Calu3 (cell line): ENCODE measurements around the gene GANAB. TPM values are rescaled to one million over a fixed set of nuclear protein-coding genes. Genes with fewer than 3 reads are reported as not detected.

ENCODE experiments used
- BruUV-seq: library from RNA; stranded (reverse); fragments of 400-500 nt; replicated peaks from 2 replicates; lab custom pipeline; 2021; lab: Mats Ljungman, UMichigan
- CTCF ChIA-PET: fragments of 300-600 bp; sonication (Branson Sonifier 250); formaldehyde crosslinking; loops from one replicate; lab custom pipeline; 2022; ENCODE audit warnings: antibody characterized with exemption; lab: Charles Lee
- DNase-seq: peaks from one replicate; pipeline ENCODE4 v3.0.0; 2022
- H3K27ac Mint-ChIP-seq: one replicate; pipeline ENCODE4 v1.8.0; 2022; ENCODE audit warnings: mixed read lengths; ENCODE audit not compliant: unreplicated experiment
- H3K27me3 Mint-ChIP-seq: one replicate; pipeline ENCODE4 v1.8.0; 2022; ENCODE audit warnings: mixed read lengths; ENCODE audit not compliant: unreplicated experiment
- H3K36me3 Mint-ChIP-seq: one replicate; pipeline ENCODE4 v1.8.0; 2022; ENCODE audit warnings: mild to moderate bottlenecking, moderate library complexity, mixed read lengths; ENCODE audit not compliant: insufficient read depth, unreplicated experiment
- H3K4me1 Mint-ChIP-seq: one replicate; pipeline ENCODE4 v1.8.0; 2022; ENCODE audit warnings: mild to moderate bottlenecking, low read depth, mixed read lengths; ENCODE audit not compliant: unreplicated experiment
- H3K4me3 Mint-ChIP-seq: one replicate; pipeline ENCODE4 v1.8.0; 2022; ENCODE audit warnings: mild to moderate bottlenecking, low read depth, moderate library complexity, mixed read lengths; ENCODE audit not compliant: unreplicated experiment
- H3K9me3 Mint-ChIP-seq: one replicate; pipeline ENCODE4 v1.8.0; 2022; ENCODE audit warnings: low read depth, mixed read lengths; ENCODE audit not compliant: unreplicated experiment
- CTCF ChIP-seq: fragments of 200-600 bp; IDR thresholded peaks from one replicate; pipeline ENCODE4 v1.8.0; 2022; ENCODE audit warnings: antibody characterized with exemption; ENCODE audit not compliant: unreplicated experiment
- intact Hi-C: fragments of 100-400 bp; cut with micrococcal nuclease; formaldehyde crosslinking; loops from one replicate; pipeline ENCODE4 v1.10.0; 2022; ENCODE audit not compliant: unreplicated experiment
- total RNA-seq: library from RNA; stranded (reverse); gene quantifications from 2 replicates; pipeline ENCODE4 v1.2.3, GENCODE V29; 2022

GANAB gene
- total RNA-seq, 1 experiment from 2014 or later = 377 TPM

- CTCF ChIA-PET = no interaction called here
- BruUV-seq = no TSS peak
- TF ChIP-seq CTCF = no peak
Measured at GRCh38 chr11:62615521-62615920, 30.9 kb downstream of the GANAB start.

GRCh38 chr11:62614275-62614674 is 32.1 kb downstream of the GANAB start:
- intact Hi-C loops = no loop called here
- Mint-ChIP-seq H3K9me3 (no peaks in the 10 kb centered on the region), H3K27ac (peak overlapping the region; percentile 79), H3K4me1 (peaks cover 24% of the 10 kb centered on the region), H3K4me3 (no peak overlapping the region), H3K27me3 (no peaks in the 10 kb centered on the region), H3K36me3 (peaks cover 51% of the 10 kb centered on the region)
- peak; percentile 50 for DNase-seq
- no peak for TF ChIP-seq CTCF
- BruUV-seq = no TSS peak
- CTCF ChIA-PET = no interaction called here

More at GRCh38 chr11:62615521-62615920, 30.9 kb downstream of the GANAB start:
- no peaks in the 10 kb centered on the region for H3K9me3 Mint-ChIP-seq
- H3K27ac Mint-ChIP-seq = no peak overlapping the region
- no peaks in the 10 kb centered on the region for H3K27me3 Mint-ChIP-seq
- no peak for DNase-seq
- intact Hi-C loops = no loop called here
- H3K36me3 Mint-ChIP-seq = peaks cover 46% of the 10 kb centered on the region
- no peak overlapping the region for H3K4me3 Mint-ChIP-seq
- peaks cover 25% of the 10 kb centered on the region for H3K4me1 Mint-ChIP-seq

GRCh38 chr11:62613291-62613778 is 33.1 kb downstream of the GANAB start:
- Mint-ChIP-seq H3K9me3 (no peaks in the 10 kb centered on the region), H3K4me1 (peaks cover 24% of the 10 kb centered on the region), H3K27ac (no peak overlapping the region), H3K4me3 (peak overlapping the region; percentile 83), H3K36me3 (peaks cover 46% of the 10 kb centered on the region), H3K27me3 (no peaks in the 10 kb centered on the region)
- DNase-seq = no peak
- BruUV-seq = no TSS peak
- CTCF ChIA-PET = interaction anchor here (0.7 to 1.1 kb wide), 2 partner anchors 12 to 22 kb away, joined by 3 read pairs; partner anchors contain the start of genes MTA2 and TUT1
- no peak for TF ChIP-seq CTCF
- intact Hi-C loops = no loop called here

GRCh38 chr11:62612366-62613290 is 33.8 kb downstream of the GANAB start, which contains the start of the genes EML3 and ROM1:
Gene EML3, minus strand, starts transcription at chr11:62612775. Its CDS starts 318 bp downstream, at chr11:62612457.
Gene ROM1, plus strand, starts transcription at chr11:62613257. Its CDS starts 25 bp downstream, at chr11:62613282.
- Mint-ChIP-seq H3K4me1 (peaks cover 24% of the 10 kb centered on the region), H3K36me3 (peaks cover 48% of the 10 kb centered on the region), H3K9me3 (no peaks in the 10 kb centered on the region), H3K27me3 (no peaks in the 10 kb centered on the region), H3K27ac (peak within 1 kb of the TSS; percentile 81), H3K4me3 (peak within 1 kb of the TSS; percentile 83)
- TF ChIP-seq CTCF = peak; percentile 99
- DNase-seq = peak; percentile 86
- BruUV-seq = no TSS peak
- CTCF ChIA-PET = interaction anchor here (0.6 to 1.4 kb wide), 9 partner anchors 9 to 1152 kb away, joined by 3 to 8 read pairs (median 3); partner anchors contain the start of genes B3GAT3, MTA2 and TUT1
- intact Hi-C loops = no loop called here
